HUDEP-2 (cell line): Measurements from ENCODE around the gene CCDC196.
"Not testable (repeated sequence)": the region's sequence is repeated elsewhere in the genome, so short reads cannot be mapped to it uniquely, and the experiment has no call there.

ENCODE experiments used
- DNase-seq, 76 experiments: peaks; one replicate each; lab custom pipeline; 2025; ENCODE audit not compliant: unreplicated experiment in 76 of 76; lab: John Stamatoyannopoulos, UW

Gene CCDC196

GRCh38 chr14:66545751-66546150, 59.6 kb downstream of the CCDC196 start:
- not testable (repeated sequence) for DNase-seq
